K562 (cell line): Measurements from ENCODE around the gene HOXA5. TPM values are rescaled to one million over a fixed set of nuclear protein-coding genes. Genes with fewer than 3 reads are reported as not detected.

Experiments used
- ATAC-seq: fragments of 200-7000 bp; cut with Tn5 transposase; 3 replicates; pipeline ENCODE4 v1.9.1; 2020; ENCODE audit warnings: moderate library complexity
- BruUV-seq: library from RNA; stranded (reverse); fragments of 400-500 nt; replicated peaks from 2 replicates; lab custom pipeline; 2021; lab: Mats Ljungman, UMichigan
- CTCF ChIA-PET: fragments of 300-600 bp; formaldehyde crosslinking; extraction: SDS; loops from one replicate; lab custom pipeline; 2021; ENCODE audit warnings: low intra/inter-chr PET ratio; lab: Yijun Ruan, JAX
- POLR2A ChIA-PET: fragments of 300-600, 350-650 bp; sonication (Branson Sonifier 250); formaldehyde crosslinking; extraction: SDS; loops from one replicate; lab custom pipeline; 2021; ENCODE audit warnings: antibody characterized with exemption, inconsistent platforms; lab: Yijun Ruan, JAX
- DNase-seq, 4 experiments: peaks; one replicate each; pipeline versions ENCODE4 v3.0.0 to v3.0.0-alpha.2; 2011 to 2018; ENCODE audit warnings: low spot score in 3 of 4, mixed read lengths in 3 of 4; ENCODE audit errors: extremely low read depth in 1 of 4
- FAIRE-seq: peaks from 2 replicates; lab custom pipeline; 2011; peaks lifted over from hg19 to GRCh38; lab: Jason Lieb, UNC
- H2AFZ ChIP-seq: 2 replicates; pipeline ENCODE4 v1.6.0; 2011; ENCODE audit warnings: low read depth, low read length, control low read depth, inconsistent platforms
- H3K27ac ChIP-seq: fragments of 200-600 bp; 3 replicates; pipeline ENCODE4 v1.8.0; 2011; ENCODE audit warnings: low read depth, mild to moderate bottlenecking, control low read depth, inconsistent platforms, low read length, moderate library complexity, mixed read lengths; ENCODE audit errors: extremely low read depth
- H3K27me3 ChIP-seq, 2 experiments: fragments of 300-600 bp in 1 of 2; 2 replicates in 1 of 2; 3 replicates in 1 of 2; pipeline versions ENCODE4 v1.6.0 to v1.8.0; 2011; ENCODE audit warnings: inconsistent platforms in 2 of 2, low read length in 2 of 2, mild to moderate bottlenecking in 1 of 2, mixed read lengths in 1 of 2, moderate library complexity in 1 of 2; ENCODE audit not compliant: control insufficient read depth in 2 of 2, insufficient read depth in 2 of 2
- H3K36me3 ChIP-seq: fragments of 300-600 bp; 3 replicates; pipeline ENCODE4 v1.8.0; 2011; ENCODE audit warnings: mild to moderate bottlenecking, low read length, inconsistent platforms; ENCODE audit not compliant: control insufficient read depth, insufficient read depth
- H3K4me1 ChIP-seq, 2 experiments: fragments of 200-600 bp in 1 of 2; replicated peaks in 1 of 2; 2 replicates in 1 of 2; 3 replicates in 1 of 2; pipeline versions ENCODE4 v1.5.1 to v1.8.0; 2011; ENCODE audit warnings: inconsistent platforms in 2 of 2, low read length in 2 of 2, mild to moderate bottlenecking in 1 of 2, mixed read lengths in 1 of 2, moderate library complexity in 1 of 2; ENCODE audit not compliant: control insufficient read depth in 2 of 2, insufficient read depth in 2 of 2
- H3K4me2 ChIP-seq: 2 replicates; pipeline ENCODE4 v1.6.1; 2011; ENCODE audit warnings: low read length, control low read depth, inconsistent platforms, mixed read lengths; ENCODE audit not compliant: insufficient read depth
- H3K4me3 ChIP-seq: fragments of 200-600 bp; sonication (generic), shearing (Covaris generic); 2 replicates; pipeline ENCODE4 v1.5.1; 2016; ENCODE audit warnings: control low read depth, inconsistent platforms
- H3K79me2 ChIP-seq: fragments of 200-600 bp; 3 replicates; pipeline ENCODE4 v1.8.0; 2011; ENCODE audit warnings: low read length, inconsistent platforms; ENCODE audit not compliant: control insufficient read depth, insufficient read depth
- H3K9ac ChIP-seq, 2 experiments: 2 replicates each; pipeline versions ENCODE4 v1.6.0 to v1.6.1; 2011; ENCODE audit warnings: low read depth in 2 of 2, low read length in 2 of 2, control low read depth in 1 of 2, inconsistent platforms in 1 of 2, mild to moderate bottlenecking in 1 of 2, mixed read lengths in 1 of 2; ENCODE audit not compliant: insufficient read depth in 1 of 2
- H3K9me1 ChIP-seq: one replicate; pipeline ENCODE4 v1.6.0; 2011; ENCODE audit warnings: inconsistent platforms, mild to moderate bottlenecking, low read length, moderate library complexity; ENCODE audit not compliant: control insufficient read depth, insufficient read depth
- H3K9me3 ChIP-seq: replicated peaks from 2 replicates; pipeline ENCODE4 v1.5.1; 2011; ENCODE audit warnings: low read depth, low read length, inconsistent platforms; ENCODE audit not compliant: control insufficient read depth, insufficient read depth
- H4K20me1 ChIP-seq: replicated peaks from 2 replicates; pipeline ENCODE4 v1.6.1; 2011; ENCODE audit warnings: low read length, inconsistent platforms, mixed read lengths; ENCODE audit not compliant: control insufficient read depth, insufficient read depth
- BHLHE40 ChIP-seq: IDR thresholded peaks from 2 replicates; pipeline ENCODE4 v1.6.1; 2011; ENCODE audit warnings: low read length, improper control_type of control experiment
- CREB1 ChIP-seq, 2 experiments: sonication (generic) in 1 of 2; formaldehyde crosslinking in 1 of 2; IDR thresholded peaks; 2 replicates each; pipeline versions ENCODE4 v1.6.1 to v1.8.0; 2012 to 2022; ENCODE audit warnings: inconsistent platforms in 1 of 2, mild to moderate bottlenecking in 1 of 2, missing genetic modification reagents in 1 of 2, moderate library complexity in 1 of 2
- CSDE1 ChIP-seq, 2 experiments: fragments of 450-650 bp; IDR thresholded peaks; 2 replicates each; pipeline ENCODE4 v1.6.1; 2016; ENCODE audit warnings: mild to moderate bottlenecking in 1 of 2
- FUS ChIP-seq: fragments of 200-400 bp; formaldehyde crosslinking; optimal IDR thresholded peaks from 2 replicates; pipeline ENCODE3; 2017; ENCODE audit warnings: low read depth, low read length
- MYBL2 ChIP-seq, 2 experiments: fragments of 450-650 bp in 1 of 2; sonication (generic) in 1 of 2; formaldehyde crosslinking in 1 of 2; IDR thresholded peaks; 2 replicates each; pipeline versions ENCODE4 v1.6.1 to v1.8.1; 2017 to 2022; ENCODE audit warnings: borderline replicate concordance in 1 of 2, inconsistent platforms in 1 of 2, low read depth in 1 of 2, mild to moderate bottlenecking in 1 of 2, missing genetic modification reagents in 1 of 2, moderate library complexity in 1 of 2
- SIN3A ChIP-seq, 2 experiments: fragments of 150-350 bp in 1 of 2; IDR thresholded peaks; 2 replicates each; pipeline ENCODE4 v1.6.1; 2011 to 2016; ENCODE audit warnings: borderline replicate concordance in 2 of 2, low read depth in 2 of 2, low read length in 2 of 2, mild to moderate bottlenecking in 2 of 2, moderate library complexity in 2 of 2; ENCODE audit not compliant: control insufficient read depth in 1 of 2
- SMARCC2 ChIP-seq: fragments of 450-650 bp; IDR thresholded peaks from 2 replicates; pipeline ENCODE4 v1.6.1; 2017; ENCODE audit warnings: antibody characterized with exemption, moderate library complexity, mild to moderate bottlenecking, low read depth
- SRF ChIP-seq, 2 experiments: fragments of 250-450, 450-650 bp in 1 of 2; sonication (Bioruptor Pico) in 1 of 2; sonication (generic) in 1 of 2; formaldehyde crosslinking; IDR thresholded peaks; 2 replicates each; pipeline versions ENCODE4 v1.5.0 to v1.5.1; 2020 to 2022; ENCODE audit warnings: mild to moderate bottlenecking in 1 of 2, missing genetic modification reagents in 1 of 2
- WGBS: fragments of 100-300 bp; shearing (Covaris generic); methylation state at CpG from one replicate; pipeline ENCODE4 v1.1.6; 2016; ENCODE audit warnings: low coverage, mixed read lengths; ENCODE audit not compliant: insufficient coverage; ENCODE audit errors: missing lambda C conversion rate; 5-methylcytosine and 5-hydroxymethylcytosine counted together
- in situ Hi-C: fragments of 300-500 bp; cut with MboI; formaldehyde crosslinking; loops from 4 replicates; pipeline ENCODE4 v1.15.0; 2018; ENCODE audit warnings: inconsistent platforms, mixed read lengths
- intact Hi-C: fragments of 100-400 bp; cut with micrococcal nuclease; formaldehyde crosslinking; loops from 2 replicates; pipeline ENCODE4 v1.14.2; 2022
- polyA plus RNA-seq, 8 experiments: library from polyadenylated mRNA; depleted of rRNA in 4 of 8; stranded (reverse) in 5 of 8; unstranded in 3 of 8; fragments of >200 nt; fragmentation: Nextera tagmentation in 2 of 8; fragmentation: Illumina TruSeq in 1 of 8; extraction: Ambion mirVana in 2 of 8; extraction: Trizol in 1 of 8; gene quantifications; 2 replicates each; pipeline versions ENCODE4 v1.2.1 to v1.2.3, GENCODE V29; 2011 to 2014; ENCODE audit warnings: inconsistent platforms in 1 of 8, missing spikeins in 1 of 8
- total RNA-seq, 7 experiments: library from RNA; depleted of rRNA in 6 of 7; stranded (reverse); fragments of >200 nt in 6 of 7; fragmentation: Illumina TruSeq in 2 of 7; extraction: Trizol in 2 of 7; gene quantifications; 2 replicates each; pipeline versions ENCODE4 v1.2.1 to v1.2.3, GENCODE V29; 2011 to 2021; ENCODE audit warnings: low replicate concordance in 1 of 7
- TF ChIP-seq, protein P1 (sequence below): fragments of 250-450 bp; sonication (Bioruptor Pico); IDR thresholded peaks from 2 replicates; pipeline ENCODE4 v1.9.0; 2021; ENCODE audit warnings: mild to moderate bottlenecking
- TF ChIP-seq, protein P2 (sequence below): fragments of 450-650 bp; formaldehyde crosslinking; IDR thresholded peaks from 2 replicates; pipeline ENCODE4 v1.4.0; 2020; ENCODE audit warnings: mild to moderate bottlenecking, mixed read lengths

The HOXA5 gene
- total and polyA plus RNA-seq, 9 of the 15 experiments (the other 6 are each of a cell fraction or from before 2014, with no cell fraction given), result 0.13 TPM; not detected in 8

DNA sequence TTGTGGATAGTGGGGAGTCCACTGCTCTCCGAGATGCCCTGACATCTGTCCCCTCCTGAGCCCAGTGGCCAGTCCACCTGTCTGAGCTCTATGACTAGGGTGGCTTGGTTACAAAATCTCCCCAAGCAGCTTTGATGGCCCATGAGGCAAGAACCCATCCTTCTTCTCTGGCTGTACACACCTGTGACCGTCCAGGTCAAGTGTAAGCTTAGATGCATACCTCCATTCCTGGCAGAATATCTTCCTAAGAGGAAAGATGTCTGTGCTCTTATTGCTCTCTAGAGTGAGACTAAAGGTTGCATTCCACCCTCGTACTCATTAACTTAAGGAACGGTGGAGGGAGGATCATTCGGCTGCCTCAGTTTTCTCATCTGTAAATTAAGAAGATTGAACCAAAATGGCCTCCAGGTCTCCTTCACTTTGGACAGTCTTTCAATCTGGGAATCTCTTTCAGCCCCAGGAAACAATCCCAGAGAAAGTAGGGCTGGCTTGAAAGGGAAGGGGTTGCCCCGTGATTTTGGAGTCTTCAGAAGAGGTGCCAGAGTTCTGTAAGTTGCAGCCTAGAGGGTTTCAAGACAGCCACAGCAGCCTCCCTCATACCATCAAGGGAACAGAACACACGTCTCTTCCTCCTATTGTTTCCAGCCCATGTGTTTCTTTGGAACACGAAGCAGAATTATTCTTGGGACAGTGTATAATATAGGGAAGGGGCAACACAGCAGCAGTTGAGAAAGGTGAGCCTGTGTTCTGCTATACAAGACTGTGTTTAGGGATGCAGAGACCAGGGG lies 18.4 kb downstream of the HOXA5 start:
- Histone ChIP-seq H4K20me1 (no peaks in the 10 kb centered on the region; the same call in none of the 2 replicates), H3K27ac (no peak overlapping the region), H3K9ac (no peak overlapping the region), H3K36me3 (no peaks in the 10 kb centered on the region), H3K4me1 (no peaks in the 10 kb centered on the region), H2AFZ (no peak overlapping the region), H3K9me3 (no peaks in the 10 kb centered on the region), H3K27me3 (peaks cover 24 to 61% of the 10 kb centered on the region in 2 experiments; a peak in 4 of 5 replicates), H3K79me2 (no peaks in the 10 kb centered on the region), H3K4me2 (no peak overlapping the region), H3K9me1 (no peaks in the 10 kb centered on the region), H3K4me3 (no peak overlapping the region)
- FAIRE-seq (no peak), ATAC-seq (no peak), DNase-seq (no peak)
- CTCF ChIA-PET, result no interaction called here
- WGBS, result 2% methylated on average over 8 of the region's 8 CpGs
- POLR2A ChIA-PET, result no interaction called here
- intact Hi-C loops (no loop called here), in situ Hi-C loops (loop anchor here (5.0 kb wide), 1 partner anchor 48 kb away; no protein-coding TSS in a partner anchor)
- no peak for TF ChIP-seq BHLHE40
- TF ChIP-seq FUS, result no peak
- no TSS peak for BruUV-seq

DNA sequence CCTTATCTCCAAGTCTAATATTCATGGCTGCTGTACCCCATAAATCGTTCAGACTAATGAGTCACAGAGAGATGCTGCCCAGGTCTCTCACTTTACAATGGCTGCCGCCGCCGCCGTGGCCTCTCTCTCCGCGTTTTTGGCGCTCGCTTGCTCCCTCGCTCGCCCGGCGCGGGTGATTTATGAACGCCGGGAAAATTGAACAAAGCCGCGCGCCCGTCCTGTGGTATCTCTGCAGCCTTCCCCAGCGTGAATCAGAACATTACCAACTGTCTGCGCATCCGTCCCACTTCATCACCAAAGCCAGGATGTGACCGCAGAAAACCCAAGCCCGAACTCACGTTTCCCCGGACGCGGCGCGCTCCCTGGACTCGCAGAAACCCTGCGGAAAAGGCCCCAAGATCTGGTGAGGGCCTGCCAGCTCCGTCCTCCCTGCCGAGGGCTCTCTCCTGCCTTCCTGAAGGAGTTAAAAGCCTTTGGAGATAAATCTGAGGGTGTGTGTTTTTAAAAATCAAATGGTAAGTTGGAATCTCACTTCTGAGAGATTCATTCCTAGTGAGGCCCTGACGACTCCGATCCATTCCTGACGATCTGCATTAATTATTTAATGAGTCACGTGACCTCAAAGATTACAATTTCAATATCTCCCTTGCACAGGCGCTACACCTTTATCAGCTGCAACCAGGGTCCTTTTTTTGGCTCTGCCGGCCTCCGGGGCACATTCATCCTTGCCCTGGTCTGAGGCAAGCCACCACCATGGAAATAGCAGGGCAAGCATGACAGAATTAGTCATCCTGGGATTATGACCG lies 19.2 kb downstream of the HOXA5 start:
- BruUV-seq, result no TSS peak
- WGBS, result 31% methylated on average over 36 of the region's 43 CpGs
- intact Hi-C loops (no loop called here), in situ Hi-C loops (no loop called here)
- Histone ChIP-seq H3K4me3 (no peak overlapping the region), H3K9me3 (no peaks in the 10 kb centered on the region), H4K20me1 (no peaks in the 10 kb centered on the region; the same call in none of the 2 replicates), H3K27ac (no peak overlapping the region), H3K4me2 (no peak overlapping the region), H3K4me1 (no peaks in the 10 kb centered on the region), H3K27me3 (peaks cover 26 to 61% of the 10 kb centered on the region in 2 experiments; a peak in 4 of 5 replicates), H3K9me1 (no peaks in the 10 kb centered on the region), H2AFZ (no peak overlapping the region), H3K36me3 (no peaks in the 10 kb centered on the region), H3K79me2 (no peaks in the 10 kb centered on the region), H3K9ac (no peak overlapping the region)
- DNase-seq (no peak), ATAC-seq (no peak), FAIRE-seq (no peak)
- CTCF ChIA-PET, result no interaction called here
- POLR2A ChIA-PET, result no interaction called here
- TF ChIP-seq SRF (CRISPR knock-in tag; IDR thresholded peaks at IDR 0.05), result no peak
- no peak for TF ChIP-seq SMARCC2
- no peak for TF ChIP-seq MYBL2 (IDR thresholded peaks at IDR 0.05; ENCODE audit: low read depth)
- no peak for TF ChIP-seq MYBL2 (CRISPR knock-in tag; IDR thresholded peaks at IDR 0.05; ENCODE audit: borderline replicate concordance)
- TF ChIP-seq CREB1 (IDR thresholded peaks at IDR 0.05), result no peak
- no peak for TF ChIP-seq CREB1 (CRISPR knock-in tag; IDR thresholded peaks at IDR 0.05)
- TF ChIP-seq CSDE1 (IDR thresholded peaks at IDR 0.05), result no peak
- TF ChIP-seq, protein P1, sequence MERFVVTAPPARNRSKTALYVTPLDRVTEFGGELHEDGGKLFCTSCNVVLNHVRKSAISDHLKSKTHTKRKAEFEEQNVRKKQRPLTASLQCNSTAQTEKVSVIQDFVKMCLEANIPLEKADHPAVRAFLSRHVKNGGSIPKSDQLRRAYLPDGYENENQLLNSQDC (CRISPR knock-in tag), result no peak
- TF ChIP-seq SIN3A (IDR thresholded peaks at IDR 0.05; ENCODE audit: borderline replicate concordance in 2 of 2, control insufficient read depth in 1 of 2, low read depth in 2 of 2, low read length in 2 of 2), result no peak
- TF ChIP-seq, protein P2, sequence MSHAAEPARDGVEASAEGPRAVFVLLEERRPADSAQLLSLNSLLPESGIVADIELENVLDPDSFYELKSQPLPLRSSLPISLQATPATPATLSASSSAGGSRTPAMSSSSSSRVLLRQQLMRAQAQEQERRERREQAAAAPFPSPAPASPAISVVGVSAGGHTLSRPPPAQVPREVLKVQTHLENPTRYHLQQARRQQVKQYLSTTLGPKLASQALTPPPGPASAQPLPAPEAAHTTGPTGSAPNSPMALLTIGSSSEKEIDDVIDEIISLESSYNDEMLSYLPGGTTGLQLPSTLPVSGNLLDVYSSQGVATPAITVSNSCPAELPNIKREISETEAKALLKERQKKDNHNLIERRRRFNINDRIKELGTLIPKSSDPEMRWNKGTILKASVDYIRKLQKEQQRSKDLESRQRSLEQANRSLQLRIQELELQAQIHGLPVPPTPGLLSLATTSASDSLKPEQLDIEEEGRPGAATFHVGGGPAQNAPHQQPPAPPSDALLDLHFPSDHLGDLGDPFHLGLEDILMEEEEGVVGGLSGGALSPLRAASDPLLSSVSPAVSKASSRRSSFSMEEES (CRISPR knock-in tag), result peak; percentile 94
